Left renal cortex interstitium (tissue), 4 donors: ENCODE measurements around the gene SMYD3. TPM values are rescaled to one million over a fixed set of nuclear protein-coding genes. Genes with fewer than 3 reads are reported as not detected.
"Not testable (repeated sequence)": the region's sequence is repeated elsewhere in the genome, so short reads cannot be mapped to it uniquely, and the experiment has no call there.

Source experiments
- DNase-seq, 4 donors: peaks; one replicate each; pipeline ENCODE4 v3.0.0-alpha.2; 2013; ENCODE audit warnings: low read depth in 4 of 4, low spot score in 2 of 4, missing footprints in 1 of 4
- polyA plus RNA-seq, 4 donors: library from polyadenylated mRNA; unstranded; fragments of 120-200 nt; gene quantifications; one replicate each; pipeline ENCODE4 v1.2.1, GENCODE V29; 2013; ENCODE audit not compliant: insufficient read length in 4 of 4

The SMYD3 gene
- polyA plus RNA-seq, 4 donors = 23.8 to 31.7 (median 27.7) TPM

- DNase-seq = no peak
Observed at GRCh38 chr1:245798349-245798711, 708.7 kb downstream of the SMYD3 start.

- DNase-seq = no peak
Observed at GRCh38 chr1:245797592-245798348, 709.3 kb downstream of the SMYD3 start.

GRCh38 chr1:245791410-245792312, 715.4 kb downstream of the SMYD3 start:
- DNase-seq = no peak

- DNase-seq = no peak
Observed at GRCh38 chr1:245790441-245790840, 716.6 kb downstream of the SMYD3 start.

GRCh38 chr1:245788886-245789285, 718.2 kb downstream of the SMYD3 start:
- no peak for DNase-seq

GRCh38 chr1:245788269-245788668, 718.8 kb downstream of the SMYD3 start:
- no peak for DNase-seq

- DNase-seq = no peak
Observed at GRCh38 chr1:245786948-245787347, 720.1 kb downstream of the SMYD3 start.

- no peak for DNase-seq
Observed at GRCh38 chr1:245779797-245780755, 727.0 kb downstream of the SMYD3 start.

- DNase-seq = no peak
Observed at GRCh38 chr1:245777752-245778151, 729.3 kb downstream of the SMYD3 start.

- DNase-seq = no peak
Observed at GRCh38 chr1:245776694-245777332, 730.3 kb downstream of the SMYD3 start.

GRCh38 chr1:245776139-245776538, 730.9 kb downstream of the SMYD3 start:
- DNase-seq = no peak

- DNase-seq = not testable (repeated sequence)
Observed at GRCh38 chr1:245774931-245775330, 732.1 kb downstream of the SMYD3 start.

- DNase-seq = no peak
Observed at GRCh38 chr1:245774196-245774595, 732.9 kb downstream of the SMYD3 start.

GRCh38 chr1:245773344-245773743, 733.7 kb downstream of the SMYD3 start:
- no peak for DNase-seq

- no peak for DNase-seq
Observed at GRCh38 chr1:245772739-245773138, 734.3 kb downstream of the SMYD3 start.

GRCh38 chr1:245772325-245772724, 734.8 kb downstream of the SMYD3 start:
- DNase-seq = no peak

- no peak for DNase-seq
Observed at GRCh38 chr1:245771511-245772281, 735.4 kb downstream of the SMYD3 start.

- DNase-seq = no peak
Observed at GRCh38 chr1:245770156-245770555, 736.9 kb downstream of the SMYD3 start.

GRCh38 chr1:245768596-245768995, 738.5 kb downstream of the SMYD3 start:
- no peak for DNase-seq
